NCI-H2171 (cell line): ENCODE data around the gene RCE1.
A peak's percentile ranks its signal among the peaks of the same experiment; 100 is the strongest.

Experiments used
- DNase-seq: peaks from one replicate; lab custom pipeline; 2025; lab: John Stamatoyannopoulos, UW

The RCE1 gene

GRCh38 chr11:66857234-66857926, 14.1 kb downstream of the RCE1 start:
- no peak for DNase-seq

GRCh38 chr11:66857927-66858185, 14.6 kb downstream of the RCE1 start:
- no peak for DNase-seq

- DNase-seq = no peak
Observed at GRCh38 chr11:66858186-66858938, 15.1 kb downstream of the RCE1 start.

DNA sequence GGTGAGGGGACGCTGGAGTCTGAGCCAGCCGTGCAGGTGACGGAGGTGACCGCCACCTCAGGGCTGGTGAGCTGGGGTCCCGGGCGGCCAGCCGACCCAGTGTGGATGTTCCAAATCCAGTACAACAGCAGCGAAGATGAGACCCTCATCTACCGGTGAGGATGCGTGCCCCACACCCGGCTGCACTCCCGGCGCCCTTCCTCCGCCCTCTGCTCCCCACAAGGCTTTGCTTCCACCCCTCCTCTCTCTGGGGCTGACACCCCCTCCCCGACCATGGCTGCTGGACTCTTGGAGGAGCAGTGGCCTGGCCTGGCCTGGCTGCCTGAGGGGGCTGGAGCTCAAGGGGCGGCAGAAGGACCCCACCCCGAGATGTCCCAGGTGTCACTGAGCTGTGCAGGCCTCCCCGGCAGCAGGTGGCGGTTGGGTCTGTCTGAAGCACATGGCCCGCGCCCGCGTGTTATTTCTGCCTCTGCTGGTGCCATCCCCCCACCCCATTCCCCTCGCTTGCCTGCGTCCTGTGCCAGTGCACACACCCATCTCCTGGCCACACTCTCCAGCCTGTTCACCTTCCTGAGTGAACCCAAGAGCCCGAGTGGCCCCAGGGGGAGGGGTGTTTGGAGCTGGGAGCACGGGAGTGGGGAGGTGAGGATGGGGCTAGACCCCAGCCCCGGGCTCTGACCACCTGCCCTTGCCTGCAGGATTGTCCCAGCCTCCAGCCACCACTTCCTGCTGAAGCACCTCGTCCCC, 15.9 kb downstream of the RCE1 start:
- no peak for DNase-seq

- DNase-seq = no peak
Observed at GRCh38 chr11:66859686-66860448, 16.6 kb downstream of the RCE1 start.

DNA sequence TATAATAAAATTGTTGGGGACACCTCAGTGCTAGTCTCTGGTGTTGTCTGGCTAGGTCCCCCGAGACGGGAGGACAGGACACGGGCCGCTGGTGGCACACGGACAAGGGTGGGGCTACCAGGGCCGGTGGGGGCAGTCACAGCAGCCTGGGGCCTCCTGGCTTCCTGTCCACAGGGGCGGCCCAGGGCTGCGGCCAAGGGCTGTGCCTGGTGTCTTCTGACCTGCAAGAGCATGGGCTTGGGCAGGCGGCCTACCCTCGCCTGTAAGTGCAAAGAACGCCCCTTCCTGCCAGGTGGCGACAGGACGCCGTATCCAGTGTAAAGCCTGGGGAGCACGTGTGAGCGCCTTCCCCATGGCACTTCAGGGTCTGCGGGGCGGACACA, 17.2 kb downstream of the RCE1 start:
- no peak for DNase-seq

DNA sequence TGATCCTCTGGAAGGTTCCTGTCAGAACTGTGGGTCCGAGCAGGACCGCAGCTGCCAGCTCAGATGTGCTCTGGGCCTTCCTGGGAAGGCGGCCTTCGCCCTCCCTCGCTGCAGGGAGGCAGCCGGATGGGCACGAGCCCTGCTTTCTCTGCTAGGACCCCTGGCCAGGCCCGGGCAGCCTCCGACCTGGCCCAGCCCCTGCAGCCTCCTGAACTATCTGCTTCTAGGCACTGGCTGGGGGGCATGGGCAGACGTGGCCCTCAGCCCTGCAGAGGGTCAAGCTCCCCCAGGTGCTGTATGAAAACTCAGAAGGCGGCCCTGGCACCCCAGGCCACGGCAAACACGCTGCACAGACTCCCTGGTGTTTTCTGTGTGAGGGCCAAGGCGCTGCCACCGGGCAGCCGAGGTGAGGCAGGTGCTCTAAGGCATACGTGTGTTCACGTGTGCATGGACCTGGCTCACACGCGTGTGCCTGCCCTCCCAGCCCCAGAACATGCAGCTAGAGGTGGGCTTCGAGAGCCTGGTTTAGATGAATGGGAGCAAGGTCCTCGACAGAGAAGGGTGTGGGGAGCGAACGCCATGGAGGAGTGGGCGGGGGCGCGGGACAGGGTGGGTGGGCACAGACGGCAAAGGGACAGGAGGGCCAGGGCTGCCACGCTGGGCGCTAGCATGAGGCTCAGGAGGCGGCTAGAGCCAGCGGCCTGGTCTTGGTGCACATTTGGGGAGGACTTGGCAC, 18.0 kb downstream of the RCE1 start:
- DNase-seq = no peak

- no peak for DNase-seq
Observed at GRCh38 chr11:66861774-66862558, 18.7 kb downstream of the RCE1 start.

GRCh38 chr11:66862559-66863037, 19.4 kb downstream of the RCE1 start:
- no peak for DNase-seq

GRCh38 chr11:66863428-66864125, 20.3 kb downstream of the RCE1 start:
- DNase-seq = no peak

- no peak for DNase-seq
Observed at GRCh38 chr11:66864172-66864901, 21.1 kb downstream of the RCE1 start.

- DNase-seq = no peak
Observed at GRCh38 chr11:66864924-66865697, 21.9 kb downstream of the RCE1 start.

- DNase-seq = no peak
Observed at GRCh38 chr11:66866007-66866406, 22.8 kb downstream of the RCE1 start.

DNA sequence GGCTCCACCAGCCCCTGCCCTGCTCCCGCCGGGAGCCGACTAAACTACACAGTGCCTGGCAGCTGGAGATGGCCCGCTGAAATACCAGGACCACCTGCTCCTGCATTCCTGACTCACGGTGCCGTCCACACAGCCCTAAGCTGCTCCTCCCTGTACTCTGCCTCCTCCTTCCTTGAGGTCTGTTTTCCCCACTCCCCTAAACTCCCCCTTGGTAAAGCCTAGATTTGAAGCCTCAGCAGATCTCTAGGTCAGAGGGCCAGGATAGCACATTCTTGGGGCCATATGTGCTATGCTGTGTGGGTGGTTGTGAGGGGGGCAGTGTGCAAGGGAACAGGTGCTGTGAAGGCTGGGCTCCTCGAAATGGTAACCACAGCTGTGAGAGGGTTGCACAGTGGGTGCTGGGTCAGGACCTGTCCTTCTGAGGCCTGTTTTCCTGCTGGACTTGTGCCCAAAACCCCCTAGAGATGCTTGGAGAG, 23.3 kb downstream of the RCE1 start:
- DNase-seq = peak; percentile 67

DNA sequence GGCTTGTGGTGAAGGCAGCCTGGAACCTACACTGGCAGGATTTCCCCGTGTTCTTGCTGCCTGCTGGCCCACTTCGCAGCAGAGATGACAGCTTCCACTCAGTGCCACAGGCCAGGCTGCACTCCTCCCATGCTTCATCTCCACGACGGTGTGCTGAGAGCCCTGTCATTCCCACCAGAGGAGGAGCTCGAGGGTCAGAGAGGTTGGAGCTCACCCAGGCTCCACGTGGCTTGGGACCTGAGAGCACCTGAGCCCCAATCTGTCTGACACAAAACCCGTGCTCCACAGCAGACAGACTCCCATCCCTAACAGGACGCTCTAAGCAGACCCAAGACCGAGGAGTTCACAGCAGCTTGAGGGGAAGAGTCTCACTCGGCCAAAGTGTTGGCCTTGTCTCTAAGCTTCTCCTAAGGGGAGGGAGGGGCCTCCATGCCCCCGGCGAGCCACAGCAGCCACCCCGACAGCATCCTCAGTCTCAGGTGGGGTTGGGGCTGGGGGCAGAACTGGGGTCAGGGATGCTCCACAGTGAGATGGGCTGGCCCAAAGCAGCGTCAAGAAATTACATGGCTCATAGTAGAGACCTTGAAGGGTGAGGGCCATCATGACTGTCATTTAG, 24.3 kb downstream of the RCE1 start:
- no peak for DNase-seq

DNA sequence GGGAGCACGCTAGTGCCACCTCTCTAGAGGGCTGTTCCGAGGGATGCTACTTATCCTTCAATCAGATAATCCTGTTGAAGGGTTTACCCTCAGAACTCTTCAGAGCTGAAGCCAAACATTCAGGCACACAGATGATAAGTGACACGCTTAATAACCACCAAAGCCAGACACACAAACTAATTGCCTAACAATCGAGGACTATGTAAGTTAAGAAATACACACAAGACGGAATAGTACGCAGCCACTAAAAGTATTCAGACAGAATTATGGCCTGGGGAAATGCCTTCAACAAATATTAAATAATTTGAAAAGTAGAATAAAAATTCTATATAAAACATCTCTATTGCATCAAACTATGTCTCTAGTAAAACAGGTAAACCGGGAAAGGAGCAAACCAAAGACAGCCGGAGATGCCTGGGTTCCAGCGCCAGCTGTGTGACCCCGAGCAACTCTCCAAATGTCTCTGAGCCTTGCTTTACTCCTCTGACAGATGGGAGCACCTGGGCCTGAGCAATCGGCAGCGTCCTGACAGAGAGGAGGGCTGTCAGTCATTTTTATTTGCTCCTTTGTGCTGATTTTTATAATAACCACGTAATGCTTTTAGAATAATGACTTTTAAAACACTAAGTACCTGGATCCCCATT, 25.0 kb downstream of the RCE1 start:
- no peak for DNase-seq

DNA sequence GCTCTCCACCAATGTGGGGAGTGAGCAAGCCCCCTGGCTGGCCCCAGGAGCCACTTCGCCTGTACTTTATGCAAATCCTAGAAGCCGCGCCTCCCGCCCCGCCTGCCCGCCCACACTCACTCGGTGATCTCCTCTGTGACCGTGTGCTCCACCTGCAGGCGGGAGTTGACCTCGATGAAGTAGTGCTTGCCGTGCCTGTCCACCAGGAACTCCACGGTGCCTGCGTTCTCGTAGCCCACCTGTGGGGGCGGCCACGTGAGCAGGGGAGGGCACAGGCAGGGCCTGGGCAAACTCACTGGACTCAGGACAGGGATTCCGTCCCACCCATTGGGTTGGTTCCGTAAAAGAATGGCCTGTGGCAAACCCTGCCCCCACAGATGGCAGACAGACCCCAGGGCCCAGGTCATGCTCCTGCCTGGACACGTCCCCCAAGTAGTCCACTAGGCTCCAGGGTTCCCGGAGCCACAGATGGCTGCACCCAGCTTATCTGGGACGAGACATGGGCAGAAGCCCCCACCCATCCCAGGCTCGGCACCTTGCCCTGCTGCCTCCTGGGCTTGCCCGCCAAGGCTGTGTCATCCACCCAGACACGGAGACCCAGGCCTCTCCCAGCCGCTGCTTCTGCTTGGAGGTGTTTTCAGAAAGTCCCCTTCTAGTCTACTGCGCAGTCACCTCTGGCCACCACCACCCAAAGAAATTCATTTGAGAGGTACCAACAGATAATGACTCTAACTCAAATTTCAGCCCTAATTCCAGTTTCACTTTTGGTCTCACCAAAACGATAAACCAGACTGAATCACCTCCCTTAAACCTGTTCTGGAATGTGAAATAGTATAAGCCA, 25.7 kb downstream of the RCE1 start:
- no peak for DNase-seq
